Measurements from ENCODE around the gene C2CD2. TPM values are rescaled to one million over a fixed set of nuclear protein-coding genes. Genes with fewer than 3 reads are reported as not detected.
A peak's percentile ranks its signal among the peaks of the same experiment; 100 is the strongest.
"Not testable (repeated sequence)": the region's sequence is repeated elsewhere in the genome, so short reads cannot be mapped to it uniquely, and the experiment has no call there.

Gene C2CD2
- 9.7 and 13.8 TPM in 2 replicates for total RNA-seq (2014; rRNA removed; shearing (Covaris generic); ENCODE audit: low replicate concordance)

DNA sequence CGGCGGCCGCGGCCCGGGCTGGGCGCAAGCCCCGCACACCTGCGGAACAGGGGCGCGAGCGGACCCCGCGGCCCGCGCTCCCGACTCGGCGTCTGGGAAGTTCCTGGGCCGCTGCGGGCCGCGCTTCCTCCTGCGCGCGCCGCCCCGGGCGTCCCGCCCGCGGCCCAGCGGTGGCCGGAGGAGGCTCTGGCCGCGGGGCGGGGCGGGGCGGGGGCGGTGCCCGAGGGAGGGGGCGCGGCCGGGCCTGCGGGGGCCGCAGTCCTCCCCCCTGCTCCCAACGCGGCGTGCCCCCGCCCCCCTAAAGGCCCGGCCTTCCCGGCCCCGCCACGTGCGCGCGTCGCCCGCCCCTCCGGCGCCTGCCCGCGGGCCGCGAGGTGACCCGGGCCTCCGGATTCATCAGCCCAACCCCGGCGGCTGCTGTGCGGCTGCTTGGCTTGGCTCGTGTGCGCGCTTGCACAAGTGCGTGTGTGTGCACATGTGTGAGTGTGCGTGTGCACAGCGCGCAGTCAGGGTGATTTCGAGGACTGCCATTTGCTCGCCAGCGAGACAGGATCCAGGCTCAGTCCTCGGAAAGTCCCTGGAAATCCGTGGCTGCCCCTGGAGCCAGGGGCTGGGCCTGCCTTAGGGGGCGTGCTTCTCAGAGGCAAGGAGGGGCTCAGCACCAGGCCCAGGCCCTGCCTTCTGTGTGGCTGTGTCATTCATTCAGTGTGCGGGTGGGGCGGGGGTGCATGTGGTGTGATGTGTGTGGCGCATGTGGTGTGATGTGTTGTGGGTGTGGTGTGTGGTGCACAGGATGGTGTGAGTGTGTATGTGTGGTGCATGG is at the start of gene C2CD2:
Gene C2CD2 (minus strand): TSS at position 188 of the 823 bp plus-strand sequence. CDS start 370 bp downstream, outside the sequence.
- DNase-seq: peak; percentile 88
- peaks cover 18% of the 10 kb centered on the region for H3K36me3 ChIP-seq
- no peaks in the 10 kb centered on the region for H3K9me3 ChIP-seq
- H3K4me3 ChIP-seq: peak within 1 kb of the TSS; percentile 78
- H3K27me3 ChIP-seq: no peaks in the 10 kb centered on the region

DNA sequence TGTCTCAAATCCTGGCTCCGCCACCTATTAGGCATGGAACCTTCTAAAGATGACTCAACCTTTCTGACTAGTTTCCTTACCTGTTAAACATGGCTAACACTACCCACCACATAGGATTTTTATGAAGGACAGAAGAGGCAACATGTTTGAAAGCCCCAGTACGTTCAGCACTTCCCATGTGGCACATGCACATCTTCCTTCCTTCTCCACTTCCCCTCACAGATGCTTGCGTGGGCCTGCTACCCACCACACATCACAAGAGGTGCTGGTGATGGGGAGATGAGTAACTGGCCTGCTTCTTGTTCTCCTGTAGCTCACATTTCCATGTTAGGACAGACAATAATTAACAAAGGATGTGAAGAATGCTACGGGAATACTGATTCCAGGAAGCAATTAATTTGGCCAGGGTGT is 49.2 kb upstream of the C2CD2 start:
- Histone ChIP-seq H3K4me3 (no peak overlapping the region), H3K36me3 (peaks cover 70% of the 10 kb centered on the region), H3K27me3 (no peaks in the 10 kb centered on the region), H3K9me3 (no peaks in the 10 kb centered on the region; the same call in 1 of the 2 replicates)
- DNase-seq: no peak

DNA sequence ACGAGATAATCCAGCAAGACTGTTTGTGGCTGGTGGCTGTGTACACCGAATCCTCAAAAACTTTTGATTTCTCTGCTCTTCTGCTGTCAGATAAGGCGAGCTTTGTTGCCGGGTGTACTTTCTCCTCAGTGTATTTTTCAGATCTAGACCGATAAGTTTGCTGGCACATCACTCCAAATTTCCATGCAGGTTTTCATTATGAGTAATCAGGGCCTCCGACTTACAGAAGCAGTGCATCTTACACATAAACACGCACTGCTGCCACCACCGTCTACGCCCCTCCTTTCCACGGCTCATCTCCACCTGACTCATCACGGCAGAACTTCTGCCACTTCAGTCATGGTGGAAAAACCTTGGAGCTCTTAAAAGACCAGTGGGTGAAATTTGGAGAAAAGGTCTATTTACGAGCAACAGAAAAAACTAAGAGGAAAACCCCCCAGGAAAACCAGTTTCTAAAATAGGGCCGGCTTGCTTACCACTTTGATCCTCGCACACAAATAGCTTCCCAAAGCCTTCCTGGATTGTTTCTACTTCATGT is 48.7 kb upstream of the C2CD2 start:
- no peaks in the 10 kb centered on the region for H3K27me3 ChIP-seq
- DNase-seq: peak; percentile 72
- no peak overlapping the region for H3K4me3 ChIP-seq
- H3K36me3 ChIP-seq: peaks cover 70% of the 10 kb centered on the region
- H3K9me3 ChIP-seq: no peaks in the 10 kb centered on the region; the same call in 1 of the 2 replicates

- DNase-seq: no peak
- H3K36me3 ChIP-seq: peaks cover 70% of the 10 kb centered on the region
Observed at GRCh38 chr21:42001781-42002180, 48.0 kb upstream of the C2CD2 start.

GRCh38 chr21:42000908-42001307 is 47.1 kb upstream of the C2CD2 start:
- Histone ChIP-seq H3K27me3 (no peaks in the 10 kb centered on the region), H3K4me3 (no peak overlapping the region), H3K9me3 (peaks cover 9% of the 10 kb centered on the region), H3K36me3 (peaks cover 74% of the 10 kb centered on the region)
- DNase-seq: no peak

More at GRCh38 chr21:42001781-42002180, 48.0 kb upstream of the C2CD2 start:
- Histone ChIP-seq H3K4me3 (no peak overlapping the region), H3K9me3 (peaks cover under 1% of the 10 kb centered on the region; the same call in 1 of the 2 replicates), H3K27me3 (no peaks in the 10 kb centered on the region)

DNA sequence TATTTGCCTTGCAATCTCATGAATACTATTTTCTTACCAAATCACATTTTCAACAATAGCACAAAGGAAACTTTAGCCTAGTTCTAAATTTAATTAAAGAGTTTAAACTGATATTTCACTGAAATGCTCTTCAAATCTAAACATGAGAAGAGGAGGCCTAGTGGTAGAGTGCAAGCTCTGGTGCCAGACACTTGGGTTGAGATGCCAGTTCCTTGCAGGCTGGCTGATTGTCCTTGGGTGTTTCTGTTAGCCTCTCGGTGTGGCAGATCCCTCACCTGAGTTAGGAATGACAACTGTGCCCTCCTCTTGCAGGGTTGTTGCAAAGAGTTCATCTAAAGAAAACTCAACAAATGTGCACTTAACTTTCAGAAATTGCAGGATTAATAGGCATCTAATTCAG is 43.8 kb upstream of the C2CD2 start:
- Histone ChIP-seq H3K9me3 (peaks cover 17% of the 10 kb centered on the region), H3K4me3 (no peak overlapping the region), H3K27me3 (no peaks in the 10 kb centered on the region), H3K36me3 (peaks cover 77% of the 10 kb centered on the region)
- DNase-seq: no peak

- no peak for DNase-seq
- no peak overlapping the region for H3K4me3 ChIP-seq
- peaks cover 81% of the 10 kb centered on the region for H3K36me3 ChIP-seq
Observed at GRCh38 chr21:41995577-41995976, 41.8 kb upstream of the C2CD2 start.

DNA sequence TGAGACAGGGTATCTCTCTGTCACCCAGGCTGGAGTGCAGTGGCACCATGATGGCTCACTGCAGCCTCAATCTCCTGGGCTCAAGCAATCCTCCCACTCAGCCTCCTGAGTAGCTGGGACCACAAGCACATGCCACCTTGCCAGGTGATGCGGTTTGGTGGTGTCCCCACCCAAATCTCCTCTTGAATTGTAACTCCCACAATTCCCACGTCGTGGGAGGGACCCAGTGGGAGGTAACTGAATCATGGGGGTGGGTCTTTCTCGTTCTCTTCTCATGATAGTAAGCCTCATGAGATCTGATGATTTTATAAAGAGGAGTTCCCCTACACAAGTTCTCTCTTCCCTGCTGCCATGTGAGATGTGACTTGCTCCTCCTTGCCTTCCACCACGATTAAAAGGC is 40.8 kb upstream of the C2CD2 start:
- Histone ChIP-seq H3K9me3 (peaks cover 17% of the 10 kb centered on the region), H3K36me3 (peaks cover 75% of the 10 kb centered on the region)
- H3K27me3 ChIP-seq, H3K4me3 ChIP-seq, DNase-seq: not testable (repeated sequence)

More at GRCh38 chr21:41995577-41995976, 41.8 kb upstream of the C2CD2 start:
- peaks cover 17% of the 10 kb centered on the region for H3K9me3 ChIP-seq
- no peaks in the 10 kb centered on the region for H3K27me3 ChIP-seq

DNA sequence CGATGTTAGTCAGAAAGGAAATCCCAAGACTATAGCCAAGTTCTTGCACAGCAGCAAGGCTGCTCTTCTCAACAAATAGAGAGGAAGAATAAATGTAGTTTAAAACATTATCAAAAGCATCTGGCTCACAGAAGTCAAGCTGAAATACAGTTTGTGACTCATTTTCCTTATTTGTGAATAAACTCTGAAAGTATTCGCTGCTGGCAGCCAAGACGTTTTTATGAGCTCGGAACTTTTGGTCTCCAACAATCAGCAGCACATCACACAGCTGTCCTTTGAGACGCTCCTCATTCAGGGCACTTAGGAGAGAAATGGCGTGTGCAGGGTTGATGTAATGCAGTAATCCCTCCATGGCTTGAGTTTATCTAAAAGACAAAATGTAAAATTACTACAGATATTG is 39.9 kb upstream of the C2CD2 start:
- peaks cover 72% of the 10 kb centered on the region for H3K36me3 ChIP-seq
- H3K27me3 ChIP-seq: no peaks in the 10 kb centered on the region
- H3K9me3 ChIP-seq: peaks cover 17% of the 10 kb centered on the region
- no peak overlapping the region for H3K4me3 ChIP-seq
- peak; percentile 81 for DNase-seq

DNA sequence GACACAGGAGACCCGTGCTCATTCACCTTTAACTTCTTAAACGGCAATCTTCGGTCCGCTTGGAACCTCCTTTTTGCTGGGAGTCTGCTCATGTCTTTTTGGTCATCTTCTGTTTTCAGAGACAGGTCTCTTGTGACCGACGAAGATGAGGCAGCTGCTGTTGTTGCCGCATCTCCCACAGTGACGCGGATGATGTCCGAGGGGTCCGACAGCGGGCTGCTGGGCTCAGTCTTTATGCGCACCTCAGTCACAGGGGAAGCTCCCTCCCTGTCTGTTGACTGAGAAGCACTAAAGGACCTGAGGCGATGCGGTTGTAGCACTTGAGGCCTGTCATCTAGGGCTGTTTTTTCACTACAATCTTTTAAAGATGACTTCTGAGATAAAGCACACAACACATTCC is 38.8 kb upstream of the C2CD2 start:
- Histone ChIP-seq H3K4me3 (no peak overlapping the region), H3K9me3 (peaks cover 17% of the 10 kb centered on the region), H3K27me3 (no peaks in the 10 kb centered on the region), H3K36me3 (peaks cover 62% of the 10 kb centered on the region)
- no peak for DNase-seq

- no peak for DNase-seq
- no peaks in the 10 kb centered on the region for H3K27me3 ChIP-seq
- peaks cover 52% of the 10 kb centered on the region for H3K36me3 ChIP-seq
- no peak overlapping the region for H3K4me3 ChIP-seq
- H3K9me3 ChIP-seq: peaks cover 15% of the 10 kb centered on the region
Observed at GRCh38 chr21:41991659-41992058, 37.8 kb upstream of the C2CD2 start.

GRCh38 chr21:41989698-41990097 is 35.9 kb upstream of the C2CD2 start:
- Histone ChIP-seq H3K27me3 (no peaks in the 10 kb centered on the region), H3K4me3 (no peak overlapping the region), H3K9me3 (no peaks in the 10 kb centered on the region; the same call in 1 of the 2 replicates), H3K36me3 (peaks cover 37% of the 10 kb centered on the region)
- no peak for DNase-seq

- H3K4me3 ChIP-seq: no peak overlapping the region
- H3K9me3 ChIP-seq: no peaks in the 10 kb centered on the region; the same call in 1 of the 2 replicates
- peaks cover 25% of the 10 kb centered on the region for H3K36me3 ChIP-seq
- no peak for DNase-seq
- no peaks in the 10 kb centered on the region for H3K27me3 ChIP-seq
Observed at GRCh38 chr21:41987310-41987709, 33.5 kb upstream of the C2CD2 start.

GRCh38 chr21:41985662-41986416 is 32.0 kb upstream of the C2CD2 start:
- Histone ChIP-seq H3K36me3 (peaks cover 10% of the 10 kb centered on the region), H3K4me3 (no peak overlapping the region), H3K9me3 (no peaks in the 10 kb centered on the region; the same call in 1 of the 2 replicates), H3K27me3 (no peaks in the 10 kb centered on the region)
- DNase-seq: no peak

GRCh38 chr21:41983229-41983628 is 29.4 kb upstream of the C2CD2 start:
- Histone ChIP-seq H3K9me3 (peaks cover 10% of the 10 kb centered on the region), H3K4me3 (no peak overlapping the region), H3K36me3 (no peaks in the 10 kb centered on the region), H3K27me3 (no peaks in the 10 kb centered on the region)
- no peak for DNase-seq

DNA sequence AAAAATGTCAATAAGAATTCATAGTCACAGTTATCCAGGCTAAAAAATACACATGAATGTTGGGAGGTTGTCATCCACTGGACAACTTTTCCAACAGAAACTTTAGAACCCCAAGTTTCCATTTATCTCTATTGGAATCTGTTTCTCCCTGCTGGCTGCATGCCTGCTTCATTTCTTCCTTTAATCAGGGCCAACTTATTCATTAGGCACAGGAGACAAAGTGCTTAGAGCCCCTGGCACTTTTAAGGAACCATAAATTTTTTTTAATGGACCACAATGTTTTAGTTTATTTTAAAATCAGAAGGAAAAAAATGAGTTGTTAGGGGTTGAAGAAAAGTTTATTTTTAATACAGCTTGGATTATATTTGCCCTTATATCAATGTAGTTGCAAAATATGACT is 26.7 kb upstream of the C2CD2 start:
- H3K27me3 ChIP-seq: no peaks in the 10 kb centered on the region
- no peaks in the 10 kb centered on the region for H3K36me3 ChIP-seq
- no peak for DNase-seq
- H3K9me3 ChIP-seq: peaks cover 10% of the 10 kb centered on the region
- H3K4me3 ChIP-seq: no peak overlapping the region

DNA sequence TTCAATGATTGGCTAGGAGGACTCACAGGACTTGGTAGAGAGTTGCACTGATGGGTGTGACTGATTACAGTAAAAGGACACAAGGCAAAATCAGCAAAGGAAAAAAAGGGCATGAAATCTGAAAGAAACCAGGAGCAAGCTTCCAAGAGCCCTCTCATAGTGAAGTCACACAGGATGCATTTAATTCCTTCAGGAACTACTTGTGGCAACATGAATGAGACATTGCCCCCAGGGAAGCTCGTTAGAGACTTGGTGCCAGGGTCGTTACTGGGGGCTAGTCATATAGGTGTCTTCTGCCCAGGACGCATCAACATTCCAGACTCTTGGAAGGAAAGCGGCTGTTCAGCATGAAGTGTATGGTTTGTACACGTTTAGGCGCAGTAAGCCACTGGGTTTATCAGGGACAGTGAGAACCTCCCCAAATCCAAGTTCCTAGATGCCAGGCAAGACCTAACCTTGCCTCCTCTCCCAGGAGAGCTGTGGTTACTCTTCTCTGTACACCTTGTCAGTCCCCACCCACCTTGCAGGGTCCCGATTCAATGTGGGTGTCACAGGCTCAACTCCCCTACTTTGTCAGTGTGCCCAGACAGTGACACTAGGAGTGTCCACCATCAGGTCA is 26.0 kb upstream of the C2CD2 start:
- Histone ChIP-seq H3K9me3 (peaks cover 10% of the 10 kb centered on the region), H3K4me3 (no peak overlapping the region), H3K36me3 (no peaks in the 10 kb centered on the region), H3K27me3 (no peaks in the 10 kb centered on the region)
- DNase-seq: no peak

Measured in MG63 (cell line).